H1 (cell line): ENCODE measurements around the gene TSR3. TPM values are rescaled to one million over a fixed set of nuclear protein-coding genes. Genes with fewer than 3 reads are reported as not detected.

Experiments
- CTCF ChIA-PET: fragments of 300-600 bp; sonication (Branson Sonifier 250); formaldehyde crosslinking; loops from one replicate; lab custom pipeline; 2021; ENCODE audit not compliant: partially characterized antibody; lab: Charles Lee
- POLR2A ChIA-PET: fragments of 300-600 bp; sonication (Branson Sonifier 250); formaldehyde crosslinking; loops from one replicate; lab custom pipeline; 2021; ENCODE audit warnings: inconsistent platforms; ENCODE audit not compliant: partially characterized antibody; lab: Charles Lee
- DNase-seq, 2 experiments: peaks; one replicate each; pipeline versions ENCODE4 v3.0.0 to v3.0.0-alpha.2; 2010 to 2022; ENCODE audit warnings: low spot score in 2 of 2, low read depth in 1 of 2, mixed read lengths in 1 of 2
- FAIRE-seq: peaks from 2 replicates; lab custom pipeline; 2011; peaks lifted over from hg19 to GRCh38; lab: Jason Lieb, UNC
- H2AFZ ChIP-seq: 2 replicates; pipeline ENCODE4 v1.8.1; 2012; ENCODE audit warnings: low read length, inconsistent platforms
- H2AK5ac ChIP-seq: 2 replicates; pipeline ENCODE4 v1.6.1; 2013; ENCODE audit warnings: low read depth, low read length
- H2BK120ac ChIP-seq: replicated peaks from 2 replicates; pipeline ENCODE3; 2013; ENCODE audit warnings: low read depth, low read length, inconsistent platforms
- H2BK12ac ChIP-seq: 2 replicates; pipeline ENCODE4 v1.6.1; 2013; ENCODE audit warnings: low read depth, low read length
- H2BK15ac ChIP-seq: 2 replicates; pipeline ENCODE4 v1.6.1; 2013; ENCODE audit warnings: low read length
- H2BK20ac ChIP-seq: 2 replicates; pipeline ENCODE4 v1.6.1; 2013; ENCODE audit warnings: low read length
- H2BK5ac ChIP-seq: 2 replicates; pipeline ENCODE4 v1.6.1; 2013; ENCODE audit warnings: low read depth, low read length
- H3K14ac ChIP-seq: 2 replicates; pipeline ENCODE4 v1.6.1; 2013; ENCODE audit warnings: inconsistent platforms; ENCODE audit not compliant: insufficient read length
- H3K18ac ChIP-seq: 2 replicates; pipeline ENCODE4 v1.6.1; 2013; ENCODE audit warnings: low read length; ENCODE audit errors: extremely low read depth
- H3K23ac ChIP-seq: 2 replicates; pipeline ENCODE4 v1.6.1; 2013; ENCODE audit warnings: inconsistent platforms; ENCODE audit not compliant: insufficient read length
- H3K23me2 ChIP-seq: 2 replicates; pipeline ENCODE4 v1.6.1; 2013; ENCODE audit warnings: low read depth, low read length
- H3K27ac ChIP-seq: 2 replicates; pipeline ENCODE4 v1.6.1; 2011; ENCODE audit warnings: low read depth, low read length, inconsistent platforms
- H3K27me3 ChIP-seq, 4 experiments: replicated peaks in 1 of 4; 1 replicate in 1 of 4; 2 replicates in 3 of 4; pipeline versions ENCODE4 v1.6.1 to v1.8.1; 2011 to 2013; ENCODE audit warnings: low read length in 3 of 4, mild to moderate bottlenecking in 3 of 4, inconsistent platforms in 2 of 4, mixed read lengths in 2 of 4, moderate library complexity in 1 of 4; ENCODE audit not compliant: control insufficient read depth in 3 of 4, insufficient read depth in 3 of 4; ENCODE audit errors: extremely low read depth in 1 of 4
- H3K36me3 ChIP-seq, 4 experiments: 2 replicates each; pipeline versions ENCODE4 v1.6.1 to v1.8.1; 2011 to 2013; ENCODE audit warnings: mild to moderate bottlenecking in 4 of 4, low read length in 3 of 4, moderate library complexity in 2 of 4, control low read depth in 1 of 4, inconsistent platforms in 1 of 4; ENCODE audit not compliant: insufficient read depth in 4 of 4, control insufficient read depth in 2 of 4
- H3K4ac ChIP-seq: replicated peaks from 2 replicates; pipeline ENCODE3; 2013; ENCODE audit warnings: low read length, low read depth, mixed read lengths, inconsistent platforms; ENCODE audit not compliant: insufficient read length
- H3K4me1 ChIP-seq, 4 experiments: replicated peaks in 1 of 4; 1 replicate in 1 of 4; 2 replicates in 3 of 4; pipeline versions ENCODE4 v1.6.1 to v1.8.1; 2011 to 2013; ENCODE audit warnings: low read length in 3 of 4, inconsistent platforms in 2 of 4, mixed read lengths in 1 of 4; ENCODE audit not compliant: insufficient read depth in 4 of 4, control insufficient read depth in 3 of 4
- H3K4me2 ChIP-seq, 2 experiments: 2 replicates each; pipeline versions ENCODE4 v1.6.1 to v1.8.1; 2011 to 2013; ENCODE audit warnings: low read depth in 2 of 2, low read length in 2 of 2, control low read depth in 1 of 2, inconsistent platforms in 1 of 2, mild to moderate bottlenecking in 1 of 2; ENCODE audit not compliant: insufficient read depth in 1 of 2
- H3K4me3 ChIP-seq, 4 experiments: fragments of 200-600, 300-600 bp in 1 of 4; sonication (generic), shearing (Covaris generic), sonication (Bioruptor Twin) in 1 of 4; 2 replicates each; pipeline versions ENCODE4 v1.5.1 to v1.8.1; 2011 to 2016; ENCODE audit warnings: low read length in 4 of 4, low read depth in 3 of 4, control low read depth in 2 of 4, inconsistent platforms in 2 of 4, mild to moderate bottlenecking in 2 of 4, mixed read lengths in 1 of 4, moderate library complexity in 1 of 4; ENCODE audit not compliant: insufficient read depth in 2 of 4; ENCODE audit errors: extremely low read depth in 1 of 4
- H3K56ac ChIP-seq: replicated peaks from 2 replicates; pipeline ENCODE3; 2013; ENCODE audit warnings: low read depth, mild to moderate bottlenecking, mixed read lengths, low read length, inconsistent platforms; ENCODE audit not compliant: insufficient read length
- H3K79me1 ChIP-seq: 2 replicates; pipeline ENCODE4 v1.6.1; 2013; ENCODE audit warnings: low read depth, low read length, control low read depth
- H3K79me2 ChIP-seq, 2 experiments: 2 replicates each; pipeline versions ENCODE4 v1.6.1 to v1.8.1; 2012 to 2013; ENCODE audit warnings: low read length in 2 of 2, mild to moderate bottlenecking in 2 of 2, inconsistent platforms in 1 of 2; ENCODE audit not compliant: insufficient read depth in 2 of 2, control insufficient read depth in 1 of 2
- H3K9ac ChIP-seq, 4 experiments: replicated peaks in 1 of 4; 1 replicate in 1 of 4; 2 replicates in 3 of 4; pipeline versions ENCODE4 v1.6.1 to v1.8.1; 2011 to 2013; ENCODE audit warnings: low read depth in 3 of 4, low read length in 3 of 4, control low read depth in 2 of 4, mild to moderate bottlenecking in 2 of 4, moderate library complexity in 2 of 4, inconsistent platforms in 1 of 4; ENCODE audit errors: extremely low read depth in 1 of 4
- H3K9me3 ChIP-seq, 2 experiments: 2 replicates each; pipeline versions ENCODE4 v1.6.1 to v1.8.1; 2012 to 2013; ENCODE audit warnings: mild to moderate bottlenecking in 2 of 2, moderate library complexity in 2 of 2, control low read depth in 1 of 2, inconsistent platforms in 1 of 2, low read depth in 1 of 2, low read length in 1 of 2, mixed read lengths in 1 of 2; ENCODE audit not compliant: insufficient read depth in 2 of 2
- H4K20me1 ChIP-seq, 2 experiments: replicated peaks in 1 of 2; 2 replicates each; pipeline versions ENCODE3 to v1.8.1; 2011 to 2013; ENCODE audit warnings: inconsistent platforms in 2 of 2, low read length in 2 of 2, mild to moderate bottlenecking in 1 of 2; ENCODE audit not compliant: insufficient read depth in 2 of 2, control insufficient read depth in 1 of 2
- H4K5ac ChIP-seq: 2 replicates; pipeline ENCODE4 v1.6.1; 2013; ENCODE audit warnings: low read length, low read depth, mixed read lengths, inconsistent platforms; ENCODE audit not compliant: insufficient read length
- H4K8ac ChIP-seq: 2 replicates; pipeline ENCODE4 v1.8.0; 2013; ENCODE audit warnings: mild to moderate bottlenecking, moderate library complexity, low read length, inconsistent platforms; ENCODE audit not compliant: insufficient read depth; ENCODE audit errors: extremely low read depth
- H4K91ac ChIP-seq: replicated peaks from 2 replicates; pipeline ENCODE3; 2013; ENCODE audit warnings: low read length, mixed read lengths, inconsistent platforms; ENCODE audit not compliant: insufficient read length
- CREB1 ChIP-seq: IDR thresholded peaks from 2 replicates; pipeline ENCODE4 v1.6.1; 2012; ENCODE audit warnings: inconsistent platforms
- CTBP2 ChIP-seq: IDR thresholded peaks from 2 replicates; pipeline ENCODE4 v1.7.0; 2011; ENCODE audit warnings: borderline replicate concordance, mild to moderate bottlenecking, moderate library complexity, mixed read lengths, low read length; ENCODE audit not compliant: insufficient read depth, insufficient read length
- HDAC2 ChIP-seq, 2 experiments: fragments of 300-600 bp in 1 of 2; sonication (generic) in 1 of 2; IDR thresholded peaks; 2 replicates each; pipeline ENCODE4 v1.6.1; 2011 to 2012; ENCODE audit warnings: low read depth in 2 of 2, low read length in 2 of 2, mild to moderate bottlenecking in 2 of 2, moderate library complexity in 2 of 2, borderline replicate concordance in 1 of 2, inconsistent platforms in 1 of 2
- JUN ChIP-seq: IDR thresholded peaks from 2 replicates; pipeline ENCODE4 v1.6.1; 2011; ENCODE audit warnings: low read depth, mild to moderate bottlenecking, improper control_type of control experiment, low read length
- JUND ChIP-seq: IDR thresholded peaks from 2 replicates; pipeline ENCODE4 v1.6.1; 2011; ENCODE audit warnings: mild to moderate bottlenecking, improper control_type of control experiment, low read length
- KDM5A ChIP-seq: fragments of 200-600 bp; IDR thresholded peaks from 2 replicates; pipeline ENCODE4 v1.7.1; 2012; ENCODE audit warnings: mild to moderate bottlenecking, low read length, inconsistent platforms, mixed read lengths
- MAX ChIP-seq: IDR thresholded peaks from 2 replicates; pipeline ENCODE4 v1.6.1; 2012; ENCODE audit warnings: inconsistent platforms
- RFX5 ChIP-seq: IDR thresholded peaks from 2 replicates; pipeline ENCODE4 v1.6.1; 2011; ENCODE audit warnings: low read depth, low read length, improper control_type of control experiment, borderline replicate concordance
- RNF2 ChIP-seq: fragments of 200-900, 300-1000 bp; sonication (generic); IDR thresholded peaks from 2 replicates; pipeline ENCODE4 v1.7.1; 2016; ENCODE audit warnings: borderline replicate concordance, low read depth, mild to moderate bottlenecking, antibody characterized with exemption, low read length; ENCODE audit not compliant: poor library complexity, severe bottlenecking; ENCODE audit errors: missing control alignments
- RXRA ChIP-seq: IDR thresholded peaks from 2 replicates; pipeline ENCODE4 v1.6.1; 2011; ENCODE audit warnings: low read depth, mild to moderate bottlenecking, low read length, moderate library complexity; ENCODE audit not compliant: insufficient read depth
- SIX5 ChIP-seq: IDR thresholded peaks from 2 replicates; pipeline ENCODE4 v1.6.1; 2011; ENCODE audit warnings: mild to moderate bottlenecking, low read depth, low read length
- TBP ChIP-seq: IDR thresholded peaks from 2 replicates; pipeline ENCODE4 v1.6.1; 2011; ENCODE audit warnings: low read depth, low read length, improper control_type of control experiment
- TEAD4 ChIP-seq: IDR thresholded peaks from 2 replicates; pipeline ENCODE4 v1.6.1; 2012; ENCODE audit warnings: low read depth, low read length, inconsistent platforms, mixed read lengths
- WGBS, 2 experiments: shearing (Covaris generic) in 1 of 2; methylation state at CpG; one replicate each; pipeline versions ENCODE4 v1.1.6 to v1.1.7; 2013 to 2015; ENCODE audit warnings: low lambda C conversion rate in 2 of 2, mixed read lengths in 2 of 2, inconsistent platforms in 1 of 2, low coverage in 1 of 2, missing lambda C conversion rate in 1 of 2; ENCODE audit not compliant: insufficient replicate concordance in 2 of 2, insufficient coverage in 1 of 2, insufficient read length in 1 of 2; ENCODE audit errors: extremely low coverage in 1 of 2, missing lambda C conversion rate in 1 of 2; 5-methylcytosine and 5-hydroxymethylcytosine counted together
- polyA plus RNA-seq, 7 experiments: library from polyadenylated mRNA; depleted of rRNA in 3 of 7; stranded (reverse) in 5 of 7; unstranded in 2 of 7; fragments of >200 nt in 5 of 7; fragments of 200-250 nt in 2 of 7; gene quantifications; 1 replicate in 5 of 7; 2 replicates in 1 of 7; 4 replicates in 1 of 7; pipeline versions ENCODE4 v1.2.1 to v1.2.3, GENCODE V29; 2011 to 2013; ENCODE audit warnings: missing spikeins in 2 of 7, mixed read lengths in 2 of 7
- total RNA-seq: library from RNA; stranded (reverse); fragmentation: NEBNext Ultra II Directional; extraction: Animal tissue kit (Norgen Biotek cat#: 25700); gene quantifications from 2 replicates; pipeline ENCODE4 v1.2.1, GENCODE V29; 2021

The TSR3 gene
- total and polyA plus RNA-seq, 2 of the 8 experiments (the other 6 are each of a cell fraction or from before 2014, with no cell fraction given): 43.1 to 52.3 TPM

- no peak overlapping the region for H3K56ac ChIP-seq
- no peak overlapping the region for H2BK5ac ChIP-seq
- no peak overlapping the region for H2AFZ ChIP-seq
- no peak overlapping the region for H3K18ac ChIP-seq
- H2BK12ac ChIP-seq: no peak overlapping the region
- H4K8ac ChIP-seq: no peak overlapping the region
- H3K4me1 ChIP-seq: peaks cover 0 to 13% (median 5%) of the 10 kb centered on the region in 4 experiments; a peak in 5 of 7 replicates
- FAIRE-seq: no peak
- no peaks in the 10 kb centered on the region; a peak in 2 of 7 replicates for H3K27me3 ChIP-seq
- H3K4ac ChIP-seq: no peak overlapping the region
- H2BK20ac ChIP-seq: no peak overlapping the region
- H3K4me3 ChIP-seq: no peak overlapping the region
- H3K23me2 ChIP-seq: peaks cover 18% of the 10 kb centered on the region
- H3K79me1 ChIP-seq: peaks cover 8% of the 10 kb centered on the region; the same call in 1 of the 2 replicates
- H3K14ac ChIP-seq: no peak overlapping the region
- H2BK120ac ChIP-seq: no peak overlapping the region
- ChIA-PET POLR2A (interaction anchor here (0.9 to 3.0 kb wide), 4 partner anchors 10 to 431 kb away, joined by 3 to 19 read pairs (median 8); no protein-coding TSS in a partner anchor), CTCF (interaction anchor here (0.6 to 11.1 kb wide), 7 partner anchors 9 to 711 kb away, joined by 3 to 52 read pairs (median 3); partner anchors contain the start of gene BAIAP3)
- peaks cover 0 to 12% of the 10 kb centered on the region in 2 experiments for H4K20me1 ChIP-seq
- H4K91ac ChIP-seq: no peak overlapping the region
- no peak overlapping the region for H4K5ac ChIP-seq
- H2BK15ac ChIP-seq: no peak overlapping the region
- H3K4me2 ChIP-seq: no peak overlapping the region
- H3K36me3 ChIP-seq: peaks cover 4 to 9% (median 5%) of the 10 kb centered on the region in 4 experiments; a peak in 4 of 8 replicates
- no peak for DNase-seq
- 89% methylated on average over 28 of the region's 29 CpGs; no CpG with 5 or more reads in 1 of the 2 experiments for WGBS, 2 experiments
- no peak overlapping the region for H2AK5ac ChIP-seq
- peaks cover 0 to 19% of the 10 kb centered on the region in 2 experiments; a peak in 2 of 4 replicates for H3K79me2 ChIP-seq
- H3K9me3 ChIP-seq: no peaks in the 10 kb centered on the region
- no peak overlapping the region for H3K23ac ChIP-seq
- no peak overlapping the region for H3K9ac ChIP-seq
- no peak overlapping the region for H3K27ac ChIP-seq
- TF ChIP-seq TEAD4: no peak
- TF ChIP-seq KDM5A: no peak
- no peak for TF ChIP-seq HDAC2 (IDR thresholded peaks at IDR 0.05; ENCODE audit: borderline replicate concordance in 1 of 2, low read depth in 2 of 2, low read length in 2 of 2)
- no peak for TF ChIP-seq RFX5
- no peak for TF ChIP-seq TBP
- no peak for TF ChIP-seq SIX5
- TF ChIP-seq CTBP2: no peak
- no peak for TF ChIP-seq RNF2
- no peak for TF ChIP-seq JUND
- TF ChIP-seq CREB1: no peak
- TF ChIP-seq JUN: no peak
- TF ChIP-seq MAX: no peak
- TF ChIP-seq RXRA: no peak
Observed at GRCh38 chr16:1347962-1348361, 3.7 kb downstream of the TSR3 start.
